Measurements from ENCODE around the gene PSTPIP1. TPM values are rescaled to one million over a fixed set of nuclear protein-coding genes. Genes with fewer than 3 reads are reported as not detected.

Gene PSTPIP1
- polyA plus RNA-seq, 1 donor (not counting 4 experiments of a cell fraction or from before 2014, with no cell fraction given), result 9.6 TPM

DNA sequence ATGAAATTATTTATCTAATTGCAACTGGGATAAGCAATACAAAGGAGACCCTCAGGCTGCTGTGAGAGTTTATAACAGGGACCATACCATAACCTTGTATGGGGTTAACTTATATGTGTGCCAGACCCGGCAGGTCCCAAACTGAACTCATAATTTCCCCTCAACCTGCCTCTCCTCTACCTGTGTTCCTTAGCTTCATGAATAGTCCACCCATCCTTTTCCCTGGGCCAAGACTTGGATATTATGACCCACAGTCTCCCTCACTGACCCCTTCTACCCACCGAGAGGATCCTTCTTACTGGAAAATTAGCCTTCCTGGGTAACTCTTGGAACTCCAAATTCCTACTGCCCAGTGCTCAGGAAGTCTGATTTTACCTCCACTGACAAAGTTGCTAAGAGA, 79.4 kb downstream of the PSTPIP1 start:
- H3K9me3 ChIP-seq (ENCODE audit: control insufficient read depth, low read depth, low read length), result no peaks in the 10 kb centered on the region
- H3K4me1 ChIP-seq (ENCODE audit: control insufficient read depth, extremely low read depth, insufficient read depth, low read length), result peaks cover 10% of the 10 kb centered on the region
- no peak overlapping the region for H3K9ac ChIP-seq (ENCODE audit: control insufficient read depth, extremely low read depth, insufficient read depth, low read length)
- H3K27me3 ChIP-seq (ENCODE audit: control insufficient read depth, extremely low read depth, insufficient read depth, low read length), result no peaks in the 10 kb centered on the region
- DNase-seq (ENCODE audit: low read depth, low spot score) (no peak), FAIRE-seq (no peak)
- H3K79me2 ChIP-seq (ENCODE audit: control insufficient read depth, insufficient read depth, low read length), result peaks cover 9% of the 10 kb centered on the region
- no peak overlapping the region for H3K4me2 ChIP-seq (ENCODE audit: control insufficient read depth, extremely low read depth, insufficient read depth, low read depth, low read length)
- H4K20me1 ChIP-seq (ENCODE audit: control insufficient read depth, extremely low read depth, insufficient read depth, low read length), result no peaks in the 10 kb centered on the region
- H3K9me1 ChIP-seq (ENCODE audit: control insufficient read depth, extremely low read depth, insufficient read depth, low read length), result no peaks in the 10 kb centered on the region
- dilution Hi-C loops (cut with MboI; ENCODE audit: extremely low pct_ligation_motif_present, low sequenced_read_pairs), result no loop called here
- no peak overlapping the region for H2AFZ ChIP-seq (ENCODE audit: control insufficient read depth, low read length)
- no peaks in the 10 kb centered on the region for H3K36me3 ChIP-seq (ENCODE audit: control insufficient read depth in 2 of 2, extremely low read depth in 1 of 2, insufficient read depth in 2 of 2, low read length in 2 of 2)
- no peak overlapping the region for H3K27ac ChIP-seq (ENCODE audit: control insufficient read depth, insufficient read depth, low read length)
- no peak overlapping the region for H3K4me3 ChIP-seq (ENCODE audit: control insufficient read depth in 2 of 3, extremely low read depth in 1 of 3, insufficient read depth in 2 of 3, low read depth in 1 of 3, low read length in 3 of 3)
- no peak for TF ChIP-seq CTCF (optimal IDR thresholded peaks at IDR 0.05 in 1 of 3, IDR thresholded peaks at IDR 0.05 in 1 of 3, conservative IDR thresholded peaks at IDR 0.05 in 1 of 3; ENCODE audit: extremely low read depth in 1 of 3, insufficient read depth in 2 of 3, low read length in 3 of 3)
- no peak for TF ChIP-seq EZH2 (IDR thresholded peaks at IDR 0.05; ENCODE audit: low read length)

DNA sequence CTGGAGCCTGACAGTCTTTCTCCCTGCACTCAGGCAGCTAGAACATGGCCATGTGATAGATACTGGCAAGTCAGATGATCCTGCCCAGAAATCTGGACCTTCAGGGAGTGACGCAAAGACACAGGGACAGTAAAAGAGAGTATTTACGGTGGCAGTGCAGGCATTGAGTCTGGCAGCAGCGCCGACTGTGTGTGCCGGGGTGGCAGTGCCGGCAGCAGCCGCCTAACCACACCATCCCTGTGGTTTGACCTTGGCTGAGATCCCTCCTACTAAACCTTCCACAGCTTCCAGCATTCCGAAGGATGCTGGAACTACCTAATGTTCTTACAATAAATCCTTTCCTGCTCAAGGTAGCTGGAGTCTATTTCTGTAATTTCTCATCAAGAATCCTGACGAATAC, 80.6 kb downstream of the PSTPIP1 start:
- Histone ChIP-seq H3K27me3 (ENCODE audit: control insufficient read depth, extremely low read depth, insufficient read depth, low read length) (no peaks in the 10 kb centered on the region), H3K9ac (ENCODE audit: control insufficient read depth, extremely low read depth, insufficient read depth, low read length) (no peak overlapping the region), H3K9me1 (ENCODE audit: control insufficient read depth, extremely low read depth, insufficient read depth, low read length) (no peaks in the 10 kb centered on the region), H3K79me2 (ENCODE audit: control insufficient read depth, insufficient read depth, low read length) (no peaks in the 10 kb centered on the region), H3K4me3 (ENCODE audit: control insufficient read depth in 2 of 3, extremely low read depth in 1 of 3, insufficient read depth in 2 of 3, low read depth in 1 of 3, low read length in 3 of 3) (no peak overlapping the region), H3K4me1 (ENCODE audit: control insufficient read depth, extremely low read depth, insufficient read depth, low read length) (peaks cover 3% of the 10 kb centered on the region), H3K9me3 (ENCODE audit: control insufficient read depth, low read depth, low read length) (no peaks in the 10 kb centered on the region), H2AFZ (ENCODE audit: control insufficient read depth, low read length) (no peak overlapping the region), H4K20me1 (ENCODE audit: control insufficient read depth, extremely low read depth, insufficient read depth, low read length) (no peaks in the 10 kb centered on the region), H3K36me3 (ENCODE audit: control insufficient read depth in 2 of 2, extremely low read depth in 1 of 2, insufficient read depth in 2 of 2, low read length in 2 of 2) (no peaks in the 10 kb centered on the region), H3K27ac (ENCODE audit: control insufficient read depth, insufficient read depth, low read length) (no peak overlapping the region), H3K4me2 (ENCODE audit: control insufficient read depth, extremely low read depth, insufficient read depth, low read depth, low read length) (no peak overlapping the region)
- dilution Hi-C loops (cut with MboI; ENCODE audit: extremely low pct_ligation_motif_present, low sequenced_read_pairs), result no loop called here
- TF ChIP-seq EZH2 (IDR thresholded peaks at IDR 0.05; ENCODE audit: low read length), result no peak
- TF ChIP-seq CTCF (optimal IDR thresholded peaks at IDR 0.05 in 1 of 3, IDR thresholded peaks at IDR 0.05 in 1 of 3, conservative IDR thresholded peaks at IDR 0.05 in 1 of 3; ENCODE audit: extremely low read depth in 1 of 3, insufficient read depth in 2 of 3, low read length in 3 of 3), result no peak
- no peak for FAIRE-seq
- no peak for DNase-seq (ENCODE audit: low read depth, low spot score)
